Measurements from ENCODE around the gene ABCA10.
A peak's percentile ranks its signal among the peaks of the same experiment; 100 is the strongest.
"Not testable (repeated sequence)": the region's sequence is repeated elsewhere in the genome, so short reads cannot be mapped to it uniquely, and the experiment has no call there.

Gene ABCA10, protein sequence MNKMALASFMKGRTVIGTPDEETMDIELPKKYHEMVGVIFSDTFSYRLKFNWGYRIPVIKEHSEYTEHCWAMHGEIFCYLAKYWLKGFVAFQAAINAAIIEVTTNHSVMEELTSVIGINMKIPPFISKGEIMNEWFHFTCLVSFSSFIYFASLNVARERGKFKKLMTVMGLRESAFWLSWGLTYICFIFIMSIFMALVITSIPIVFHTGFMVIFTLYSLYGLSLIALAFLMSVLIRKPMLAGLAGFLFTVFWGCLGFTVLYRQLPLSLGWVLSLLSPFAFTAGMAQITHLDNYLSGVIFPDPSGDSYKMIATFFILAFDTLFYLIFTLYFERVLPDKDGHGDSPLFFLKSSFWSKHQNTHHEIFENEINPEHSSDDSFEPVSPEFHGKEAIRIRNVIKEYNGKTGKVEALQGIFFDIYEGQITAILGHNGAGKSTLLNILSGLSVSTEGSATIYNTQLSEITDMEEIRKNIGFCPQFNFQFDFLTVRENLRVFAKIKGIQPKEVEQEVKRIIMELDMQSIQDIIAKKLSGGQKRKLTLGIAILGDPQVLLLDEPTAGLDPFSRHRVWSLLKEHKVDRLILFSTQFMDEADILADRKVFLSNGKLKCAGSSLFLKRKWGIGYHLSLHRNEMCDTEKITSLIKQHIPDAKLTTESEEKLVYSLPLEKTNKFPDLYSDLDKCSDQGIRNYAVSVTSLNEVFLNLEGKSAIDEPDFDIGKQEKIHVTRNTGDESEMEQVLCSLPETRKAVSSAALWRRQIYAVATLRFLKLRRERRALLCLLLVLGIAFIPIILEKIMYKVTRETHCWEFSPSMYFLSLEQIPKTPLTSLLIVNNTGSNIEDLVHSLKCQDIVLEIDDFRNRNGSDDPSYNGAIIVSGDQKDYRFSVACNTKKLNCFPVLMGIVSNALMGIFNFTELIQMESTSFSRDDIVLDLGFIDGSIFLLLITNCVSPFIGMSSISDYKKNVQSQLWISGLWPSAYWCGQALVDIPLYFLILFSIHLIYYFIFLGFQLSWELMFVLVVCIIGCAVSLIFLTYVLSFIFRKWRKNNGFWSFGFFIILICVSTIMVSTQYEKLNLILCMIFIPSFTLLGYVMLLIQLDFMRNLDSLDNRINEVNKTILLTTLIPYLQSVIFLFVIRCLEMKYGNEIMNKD (N-terminal part only)

DNA sequence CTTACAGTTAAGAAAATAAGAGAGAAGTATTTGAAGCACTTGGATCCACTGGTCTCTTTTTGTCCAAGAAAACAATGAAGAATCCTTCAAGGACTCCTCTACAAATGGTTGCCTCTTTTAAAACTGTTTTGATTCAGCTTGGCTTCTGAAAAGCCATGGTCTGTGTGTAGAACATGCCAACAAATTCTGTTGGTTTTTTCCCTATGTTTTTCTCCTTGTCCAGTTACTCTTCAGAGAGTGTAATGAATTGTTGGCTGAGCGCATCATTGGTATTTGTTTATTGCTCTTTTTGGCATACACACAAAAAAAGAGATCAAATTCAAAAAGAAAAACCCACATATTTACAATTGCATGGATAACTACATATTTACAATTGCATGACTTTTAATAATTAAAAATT lies at the start of gene ABCA10:
ABCA10 (minus strand) TSS at position 249 of the 400 bp plus-strand sequence. CDS start 3,466 bp downstream, outside the sequence.
- DNase-seq (ENCODE audit: low read depth in 2 of 3, low spot score in 1 of 3), result no peak

DNA sequence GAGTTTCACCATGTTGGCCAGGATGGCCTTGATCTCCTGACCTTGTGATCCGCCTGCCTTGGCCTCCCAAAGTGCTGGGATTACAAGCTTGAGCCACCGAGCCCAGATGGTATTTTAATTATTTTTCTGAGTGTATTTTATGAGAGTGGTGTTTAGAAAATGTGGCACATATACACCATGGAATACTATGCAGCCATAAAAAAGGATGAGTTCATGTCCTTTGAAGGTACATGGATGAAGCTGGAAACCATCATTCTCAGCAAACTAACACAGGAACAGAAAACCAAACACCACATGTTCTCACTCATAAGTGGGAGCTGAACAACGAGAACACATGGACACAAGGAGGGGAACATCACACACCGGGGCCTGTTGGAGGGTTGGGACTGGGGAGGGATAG lies 47.7 kb upstream of the ABCA10 start:
- not testable (repeated sequence) for DNase-seq (ENCODE audit: low read depth in 2 of 3, low spot score in 1 of 3)

DNA sequence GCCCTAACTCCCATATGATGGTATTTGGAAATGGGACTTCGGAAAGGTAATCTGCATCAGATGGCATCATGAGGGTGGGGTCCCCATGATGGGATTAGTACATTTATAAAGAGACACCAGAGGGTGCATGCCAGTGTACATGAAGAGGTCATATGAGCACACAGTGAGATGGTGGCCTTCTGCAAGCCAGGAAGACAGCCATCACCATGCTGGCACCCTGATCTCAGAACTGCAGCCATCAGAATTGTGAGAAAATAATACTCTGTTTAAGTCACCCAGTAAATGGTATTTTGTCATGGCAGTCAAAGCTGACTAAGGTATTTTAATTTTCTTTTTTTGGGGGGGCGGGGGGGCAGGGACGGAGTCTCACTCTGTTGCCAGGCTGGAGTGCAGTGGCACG lies 47.1 kb upstream of the ABCA10 start:
- DNase-seq (ENCODE audit: low read depth in 2 of 3, low spot score in 1 of 3), result no peak

DNA sequence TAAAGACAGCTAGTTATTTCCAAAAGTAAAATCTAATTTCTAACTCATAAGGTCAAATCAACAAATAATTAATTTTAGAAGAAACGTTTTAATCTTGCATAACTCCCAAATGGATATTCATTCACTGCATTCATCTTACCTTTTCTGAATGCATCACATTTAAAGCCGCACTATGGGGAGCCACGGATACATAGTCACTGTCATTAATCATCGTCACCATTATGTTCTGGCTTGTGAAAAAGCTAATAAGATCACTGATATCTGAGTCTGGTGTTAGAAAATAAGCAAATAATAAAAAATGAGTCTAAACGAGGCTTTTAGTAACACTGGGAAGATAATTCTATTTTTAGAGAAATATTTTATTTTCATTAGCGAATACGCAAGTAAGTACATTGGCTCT lies 42.4 kb upstream of the ABCA10 start:
- no peak for DNase-seq (ENCODE audit: low read depth in 2 of 3, low spot score in 1 of 3)

DNA sequence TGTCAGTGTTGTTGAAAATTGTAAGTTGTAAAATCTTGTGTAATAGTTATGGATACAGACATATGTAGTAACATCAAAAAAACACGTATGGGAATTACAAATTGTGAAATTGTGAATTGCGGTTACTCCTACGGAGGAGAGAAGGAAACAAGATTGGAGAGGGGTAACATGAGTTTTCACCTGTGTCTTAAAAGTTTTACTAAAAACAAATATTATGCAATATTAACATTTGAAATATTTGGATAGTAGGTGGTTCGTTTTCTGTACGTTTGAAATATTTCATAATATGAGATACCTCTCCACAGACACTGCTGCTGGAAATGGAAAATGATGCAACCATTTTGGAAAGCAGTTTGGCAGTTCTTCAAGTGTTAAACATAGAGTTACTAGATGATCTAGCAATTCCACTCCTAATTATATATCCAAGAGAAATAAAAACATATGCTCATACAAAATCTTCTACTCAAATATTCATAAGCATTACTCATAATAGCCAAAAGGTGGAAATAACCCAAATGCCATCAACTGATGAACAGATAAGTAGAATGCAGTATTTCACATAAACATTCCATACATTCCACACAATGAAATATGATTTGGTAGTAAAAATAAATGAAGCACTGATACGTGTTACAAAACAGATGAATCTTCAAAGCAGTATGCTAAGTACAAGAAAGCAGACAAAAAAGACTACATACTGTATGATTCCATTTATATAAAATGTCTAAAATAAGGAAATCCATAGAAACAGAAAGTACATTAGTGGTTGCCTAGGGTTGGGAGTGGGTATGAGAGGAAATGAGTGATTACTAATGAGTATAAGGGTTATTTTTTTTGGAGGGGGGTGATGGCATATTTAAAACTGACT lies 40.7 kb upstream of the ABCA10 start:
- DNase-seq (ENCODE audit: low read depth in 2 of 3, low spot score in 1 of 3), result no peak

DNA sequence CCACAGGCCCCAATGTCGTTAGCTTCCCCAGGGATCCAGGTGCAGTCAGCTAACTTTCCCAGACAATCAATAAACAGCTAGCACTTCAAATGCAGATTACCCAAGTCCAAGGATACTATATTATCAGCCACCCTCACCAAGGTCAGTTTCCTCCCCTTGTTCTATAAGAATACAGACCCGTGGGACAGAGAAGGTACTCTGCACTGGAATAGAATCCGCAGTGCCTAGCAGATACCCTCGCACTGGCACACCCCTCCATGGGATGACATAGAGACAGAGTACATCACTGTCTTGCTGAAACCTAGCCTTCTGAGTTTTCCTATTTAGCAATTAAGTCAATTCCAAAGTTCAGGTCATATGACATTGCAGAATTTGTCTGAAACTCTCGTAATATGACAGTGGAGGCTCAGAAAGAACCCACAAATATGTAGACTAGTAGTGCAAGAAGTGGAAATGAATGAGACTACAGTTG lies 40.0 kb upstream of the ABCA10 start:
- DNase-seq (ENCODE audit: low read depth in 2 of 3, low spot score in 1 of 3), result no peak

DNA sequence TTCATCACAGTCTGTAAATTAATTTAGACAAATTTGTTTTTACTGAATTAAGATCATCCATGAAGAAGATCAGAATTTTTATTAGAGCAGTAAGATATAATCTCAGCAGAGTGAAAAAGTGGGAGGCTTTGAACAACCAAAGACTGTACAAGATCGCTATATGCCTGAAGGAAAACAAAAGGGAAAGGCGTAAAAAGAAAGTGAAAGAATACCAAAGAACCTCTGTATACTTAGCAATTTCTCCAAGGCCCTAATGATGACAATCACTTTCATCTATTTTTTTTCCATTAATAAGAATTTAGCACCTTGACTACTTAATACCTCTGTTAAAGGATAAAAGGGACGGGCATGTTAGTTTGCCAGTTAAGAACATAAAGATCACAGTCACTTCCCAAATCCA lies 38.6 kb upstream of the ABCA10 start:
- no peak for DNase-seq (ENCODE audit: low read depth in 2 of 3, low spot score in 1 of 3)

DNA sequence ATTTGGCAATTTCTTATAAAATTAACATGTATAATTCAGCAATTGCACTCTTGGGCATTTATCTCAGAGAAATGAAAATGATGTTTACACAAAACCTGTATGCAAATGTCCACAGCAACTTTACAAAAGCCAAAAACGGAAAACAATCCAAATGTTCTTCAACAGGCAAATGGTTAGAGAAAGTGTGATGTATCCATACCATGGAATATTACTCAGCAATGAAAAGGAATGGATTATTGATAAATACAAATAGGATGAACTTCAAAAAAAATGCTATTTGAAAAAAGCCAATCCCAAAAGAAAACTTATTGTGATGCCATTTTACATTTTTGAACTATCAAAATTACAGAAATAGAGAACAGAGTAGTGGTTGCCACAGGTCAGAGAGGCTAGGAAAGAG lies 37.2 kb upstream of the ABCA10 start:
- DNase-seq (ENCODE audit: low read depth in 2 of 3, low spot score in 1 of 3), result no peak

DNA sequence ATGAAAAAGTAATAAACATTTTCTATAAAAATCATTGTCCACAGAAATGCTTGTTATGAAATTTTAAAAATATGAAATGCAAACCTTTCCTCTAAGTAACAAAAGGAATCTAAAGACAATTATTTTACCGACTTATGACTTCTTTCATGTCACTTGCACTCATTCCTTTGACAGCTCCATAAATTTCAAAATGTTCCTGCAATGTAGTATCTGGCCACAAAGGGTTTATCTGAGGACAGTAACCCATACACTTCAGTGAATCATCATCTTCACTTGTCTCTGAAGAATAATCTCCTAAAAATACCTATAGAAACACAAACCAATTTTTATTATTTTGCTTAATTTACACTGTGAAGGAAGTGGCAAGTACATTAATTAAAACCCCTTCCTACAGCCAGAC lies 25.6 kb upstream of the ABCA10 start:
- no peak for DNase-seq (ENCODE audit: low read depth in 2 of 3, low spot score in 1 of 3)

DNA sequence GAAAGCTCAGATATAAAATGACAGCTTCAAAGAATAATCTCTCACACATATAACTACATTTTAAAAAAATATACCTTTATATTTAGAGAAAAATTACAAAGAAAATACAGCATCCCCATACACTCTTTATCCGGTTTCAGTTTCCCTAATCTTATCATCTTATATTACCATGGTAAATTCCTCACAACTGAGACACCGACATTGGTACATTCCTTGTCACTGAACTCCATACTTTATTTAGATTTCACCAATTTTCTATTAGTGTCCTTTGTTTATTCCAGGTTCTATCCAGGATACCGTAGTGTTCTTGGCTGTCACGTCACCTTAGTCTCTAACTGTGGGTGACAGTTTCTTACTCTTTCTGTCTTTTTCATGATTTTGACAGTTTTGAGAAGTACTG lies 22.0 kb upstream of the ABCA10 start:
- no peak for DNase-seq (ENCODE audit: low read depth in 2 of 3, low spot score in 1 of 3)

DNA sequence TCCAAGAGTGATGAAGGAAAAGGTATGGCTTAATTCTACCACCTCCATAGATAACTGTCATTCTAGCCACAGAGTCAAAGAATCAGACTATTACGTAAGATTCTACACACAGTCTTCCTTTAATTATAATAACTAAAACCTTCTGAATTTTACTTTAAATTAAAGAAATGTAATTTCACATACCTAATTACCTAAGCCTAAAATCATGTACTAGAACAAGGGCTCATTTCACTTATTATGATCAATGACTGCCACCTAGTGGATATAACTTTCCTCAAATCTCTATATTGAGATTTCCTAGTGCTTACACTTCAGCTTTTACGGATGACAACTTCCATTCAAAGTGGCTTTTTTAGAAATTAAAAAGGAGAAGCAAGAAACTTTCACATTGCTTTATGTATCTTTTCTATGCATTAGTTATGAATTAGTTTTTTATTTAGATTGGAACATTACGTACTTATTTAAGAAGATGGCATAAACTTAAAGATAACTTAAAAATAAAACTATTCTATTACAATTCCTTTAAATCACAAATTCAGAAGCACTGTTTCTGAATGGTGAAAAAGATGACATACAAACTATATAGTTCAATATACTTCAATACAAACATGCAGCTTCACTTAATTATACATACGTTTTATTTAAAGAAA lies 18.2 kb upstream of the ABCA10 start:
- no peak for DNase-seq (ENCODE audit: low read depth in 2 of 3, low spot score in 1 of 3)

DNA sequence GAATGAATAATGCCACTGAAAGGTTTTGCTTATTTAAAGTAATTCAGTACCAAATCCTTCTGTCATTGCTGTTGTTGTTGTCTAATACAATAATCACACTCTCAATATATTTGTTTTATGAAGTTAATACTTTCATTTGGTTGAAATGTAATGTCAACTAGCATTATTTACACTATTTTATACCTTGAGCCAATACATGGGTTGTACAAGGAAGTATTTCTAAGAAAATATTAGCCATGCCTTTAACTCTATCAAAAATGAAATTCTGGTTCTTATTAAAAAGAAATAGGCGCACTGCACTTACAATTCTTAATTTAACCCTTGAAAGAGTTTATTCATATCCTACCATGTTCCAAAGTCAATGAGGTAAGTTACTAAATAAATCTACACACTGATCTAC lies 17.6 kb upstream of the ABCA10 start:
- DNase-seq (ENCODE audit: low read depth in 2 of 3, low spot score in 1 of 3), result no peak

DNA sequence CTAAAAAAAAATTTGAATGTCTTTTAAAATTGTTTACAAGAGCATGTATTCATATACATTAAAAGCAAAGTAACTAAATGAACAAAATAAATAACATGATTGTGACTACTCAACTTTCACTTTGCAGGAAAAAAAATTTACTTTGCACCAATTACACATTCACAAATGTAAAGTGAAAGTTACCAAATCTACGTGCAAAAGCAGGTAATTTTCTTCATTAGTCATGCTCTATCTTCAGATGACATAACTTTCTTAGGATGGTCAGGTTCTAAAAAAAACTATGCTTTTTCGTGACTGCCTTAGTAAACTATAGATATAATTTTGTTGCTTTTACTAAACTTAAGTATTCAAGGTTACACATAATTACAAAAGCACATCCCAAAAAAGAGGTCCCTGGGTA lies 17.0 kb upstream of the ABCA10 start:
- DNase-seq (ENCODE audit: low read depth in 2 of 3, low spot score in 1 of 3), result no peak

DNA sequence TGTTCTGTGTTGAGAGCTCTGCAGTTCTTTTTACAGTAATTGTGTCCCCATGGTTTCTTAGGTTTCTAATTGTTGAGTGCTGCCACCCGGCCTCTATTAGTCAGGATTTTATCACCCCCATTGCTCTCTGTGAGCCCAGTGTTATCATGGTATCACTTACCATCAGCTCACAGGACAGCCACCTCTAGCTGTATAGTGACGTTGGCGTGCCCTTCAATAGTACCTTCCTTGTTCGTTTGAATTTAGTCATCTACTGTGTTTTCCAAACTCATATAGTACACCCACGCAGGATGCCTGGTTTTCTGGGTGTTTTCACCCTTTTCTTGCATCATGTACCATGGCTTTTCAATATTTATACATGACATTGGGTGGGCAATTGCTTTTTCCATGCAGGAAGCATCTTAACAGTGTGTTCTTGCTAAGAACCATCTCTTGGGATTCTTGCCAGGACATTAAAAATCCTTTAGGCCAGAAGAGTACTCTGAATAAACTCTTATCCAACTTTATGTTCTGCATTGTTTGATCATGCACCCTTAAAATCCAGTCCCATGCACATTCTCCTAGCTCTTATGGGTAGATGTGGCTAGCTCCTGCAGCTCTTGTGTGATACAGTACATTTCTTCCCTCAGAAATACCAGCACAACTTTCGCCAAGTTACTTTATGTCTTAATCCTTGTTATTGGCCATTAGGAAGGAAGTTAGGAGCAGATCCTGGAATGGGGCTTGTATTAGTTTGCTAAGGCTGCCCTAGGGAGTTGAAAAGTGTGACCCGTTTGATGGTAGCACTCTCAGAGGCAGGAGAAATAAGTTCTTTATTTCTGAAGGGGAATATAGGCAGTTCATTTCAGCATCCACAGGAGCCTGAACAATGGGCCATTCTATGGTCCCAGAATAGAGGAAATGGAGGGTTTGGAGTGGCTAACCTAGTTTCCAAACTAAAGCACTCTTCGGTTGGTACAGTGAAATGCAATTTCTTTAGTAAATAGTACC lies 11.3 kb upstream of the ABCA10 start:
- DNase-seq (ENCODE audit: low read depth in 2 of 3, low spot score in 1 of 3), result no peak

DNA sequence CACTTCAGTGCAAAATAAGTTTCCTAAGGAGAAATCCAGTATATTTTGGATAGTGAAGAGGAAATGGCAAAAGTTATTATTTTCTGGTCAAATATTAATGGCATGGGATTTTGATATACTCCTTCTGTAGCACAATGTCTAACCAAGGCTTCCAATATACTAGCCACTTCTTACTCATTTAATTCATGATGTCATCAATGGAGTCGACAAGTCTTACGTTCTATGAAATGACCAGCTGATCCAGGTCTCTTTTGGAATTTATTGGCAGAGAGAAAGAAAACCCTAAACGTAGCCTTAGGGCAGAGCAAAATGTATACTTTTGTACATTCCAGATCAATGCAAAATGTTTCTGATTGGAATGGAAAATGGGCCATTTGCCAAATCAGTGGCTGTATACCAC lies 8.3 kb upstream of the ABCA10 start:
- DNase-seq (ENCODE audit: low read depth in 2 of 3, low spot score in 1 of 3), result no peak

DNA sequence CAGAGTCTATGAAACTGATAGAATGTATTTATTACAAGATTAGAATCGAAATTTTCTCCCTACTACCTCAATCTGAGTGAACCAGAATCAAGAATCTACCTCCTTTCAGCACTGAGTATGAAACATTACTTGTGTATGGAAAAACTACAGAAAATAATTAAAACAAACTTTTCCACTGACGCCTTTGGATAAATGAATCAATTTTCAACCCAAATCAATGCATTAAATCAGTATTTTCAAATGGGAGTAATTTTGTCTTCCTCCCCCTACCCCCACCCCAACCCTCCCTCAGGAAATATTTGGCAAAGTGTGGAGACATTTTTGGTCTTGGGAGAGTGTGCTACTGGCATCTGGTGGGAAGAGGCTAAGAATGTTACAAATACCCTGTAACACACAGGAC lies 7.8 kb upstream of the ABCA10 start:
- no peak for DNase-seq (ENCODE audit: low read depth in 2 of 3, low spot score in 1 of 3)

DNA sequence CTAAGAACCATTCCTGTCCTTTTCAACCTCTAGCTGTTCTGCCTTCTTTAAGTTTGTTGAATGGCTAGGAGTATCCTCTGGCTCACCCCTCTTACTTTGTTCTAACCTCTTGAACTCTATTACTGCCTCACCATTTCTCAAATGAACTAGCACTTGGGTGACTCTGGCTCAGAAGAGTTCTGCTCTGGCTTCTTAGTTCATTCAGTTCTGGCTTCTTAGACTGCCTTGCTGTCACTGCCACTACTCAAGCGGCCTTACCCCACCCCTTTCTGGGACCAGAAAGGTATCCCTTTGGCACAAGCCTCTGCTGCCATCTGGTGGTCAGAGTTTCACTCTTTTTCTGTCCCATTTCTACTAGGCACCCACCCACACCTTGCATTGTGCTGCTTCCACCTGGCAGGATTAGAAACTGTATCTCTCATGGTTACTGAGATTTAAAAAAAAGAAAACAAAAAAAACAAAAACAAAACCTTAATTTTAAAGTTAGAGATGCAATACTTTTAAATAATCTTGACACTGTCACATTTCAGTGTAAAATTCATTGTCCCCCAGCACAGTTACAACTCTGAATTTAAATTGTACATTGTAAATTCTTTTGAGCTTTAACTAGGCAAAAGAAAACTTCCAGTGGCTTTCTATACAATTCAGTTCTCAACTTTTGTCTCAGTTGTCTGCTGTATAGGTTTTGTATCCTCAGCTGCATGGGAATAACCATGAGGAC lies 6.9 kb upstream of the ABCA10 start:
- DNase-seq (ENCODE audit: low read depth in 2 of 3, low spot score in 1 of 3), result peak; percentile 34 to 56 (median 53)

DNA sequence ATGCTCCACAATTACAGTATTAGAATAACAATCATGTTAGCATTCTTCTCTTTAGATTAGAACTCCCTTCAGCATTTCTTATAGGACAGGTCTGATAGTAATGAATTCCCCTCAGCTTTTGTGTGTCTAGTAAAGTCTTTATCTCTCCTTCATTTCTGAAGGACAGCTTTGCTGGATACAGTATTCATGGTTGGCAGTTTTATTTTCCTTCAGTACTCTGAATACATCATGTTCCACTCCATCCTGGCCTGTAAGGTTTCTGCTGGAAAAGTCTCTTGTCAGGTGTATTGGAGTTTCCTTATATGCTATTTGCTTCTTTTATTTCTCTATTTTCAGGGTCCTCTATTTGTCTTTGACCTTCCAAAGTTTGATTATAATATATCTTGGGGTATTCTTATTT lies 4.0 kb upstream of the ABCA10 start:
- no peak for DNase-seq (ENCODE audit: low read depth in 2 of 3, low spot score in 1 of 3)

All from stimulated activated CD4-positive, alpha-beta T cell treated with anti-CD3 and anti-CD28 coated beads, Interleukin-12 subunit alpha, Interleukin-12 subunit beta, amount 100 ng/mL, for 48 hours (primary cell).